ENCODE data around the gene TYW5.

The TYW5 gene

GRCh38 chr2:199929262-199929661, 26.0 kb downstream of the TYW5 start:
- DNase-seq: no peak
- Histone ChIP-seq H3K9ac (ENCODE audit: low read length) (no peak overlapping the region), H3K4me2 (ENCODE audit: low read length, poor library complexity, severe bottlenecking) (no peak overlapping the region), H2BK12ac (ENCODE audit: low read length in 2 of 2) (no peak overlapping the region), H3K27ac (ENCODE audit: low read length, poor library complexity, severe bottlenecking) (no peak overlapping the region), H2BK5ac (ENCODE audit: low read depth, low read length, poor library complexity, severe bottlenecking) (no peak overlapping the region), H2AFZ (ENCODE audit: low read depth, low read length) (no peak overlapping the region), H3K23ac (ENCODE audit: low read length in 2 of 2) (no peak overlapping the region), H4K91ac (ENCODE audit: low read length) (no peak overlapping the region), H3K9me3 (ENCODE audit: control insufficient read depth, low read length) (no peaks in the 10 kb centered on the region), H3K36me3 (ENCODE audit: control insufficient read depth in 1 of 2, insufficient read depth in 2 of 2, low read depth in 1 of 2, low read length in 2 of 2) (peaks cover 7 to 73% of the 10 kb centered on the region in 2 experiments), H2BK15ac (ENCODE audit: low read depth, poor library complexity, severe bottlenecking) (no peak overlapping the region), H3K4me3 (ENCODE audit: insufficient read depth in 1 of 2, low read depth in 1 of 2, low read length in 2 of 2) (no peak overlapping the region), H3K4me1 (ENCODE audit: control insufficient read depth, insufficient read depth, low read depth, low read length) (no peaks in the 10 kb centered on the region), H3K4ac (ENCODE audit: low read depth in 1 of 2, low read length in 2 of 2) (no peak overlapping the region), H3K27me3 (ENCODE audit: control insufficient read depth in 1 of 2, insufficient read depth in 1 of 2, low read length in 2 of 2) (no peaks in the 10 kb centered on the region), H3K14ac (ENCODE audit: low read length in 2 of 2) (no peak overlapping the region), H2BK120ac (ENCODE audit: low read depth, low read length) (no peak overlapping the region), H4K8ac (ENCODE audit: low read length) (no peak overlapping the region), H3K18ac (ENCODE audit: low read depth in 1 of 2, low read length in 2 of 2) (no peak overlapping the region), H2AK5ac (ENCODE audit: low read length, severe bottlenecking) (no peak overlapping the region), H3K79me1 (replicated peaks; ENCODE audit: low read length, poor library complexity, severe bottlenecking) (peaks cover 8% of the 10 kb centered on the region)
- WGBS: 100% methylated on average over 1 of the region's 2 CpGs

GRCh38 chr2:199928626-199929025, 26.7 kb downstream of the TYW5 start:
- no peak overlapping the region for H3K18ac ChIP-seq (ENCODE audit: low read depth in 1 of 2, low read length in 2 of 2)
- no peaks in the 10 kb centered on the region for H3K9me3 ChIP-seq (ENCODE audit: control insufficient read depth, low read length)
- peaks cover 7 to 68% of the 10 kb centered on the region in 2 experiments for H3K36me3 ChIP-seq (ENCODE audit: control insufficient read depth in 1 of 2, insufficient read depth in 2 of 2, low read depth in 1 of 2, low read length in 2 of 2)
- H2BK12ac ChIP-seq (ENCODE audit: low read length in 2 of 2): no peak overlapping the region
- no peak overlapping the region for H4K91ac ChIP-seq (ENCODE audit: low read length)
- H2BK120ac ChIP-seq (ENCODE audit: low read depth, low read length): no peak overlapping the region
- H3K4me1 ChIP-seq (ENCODE audit: control insufficient read depth, insufficient read depth, low read depth, low read length): peaks cover 2% of the 10 kb centered on the region
- peaks cover 8% of the 10 kb centered on the region for H3K79me1 ChIP-seq (replicated peaks; ENCODE audit: low read length, poor library complexity, severe bottlenecking)
- no peak overlapping the region for H2BK15ac ChIP-seq (ENCODE audit: low read depth, poor library complexity, severe bottlenecking)
- no peak for DNase-seq
- H3K4me3 ChIP-seq (ENCODE audit: insufficient read depth in 1 of 2, low read depth in 1 of 2, low read length in 2 of 2): no peak overlapping the region
- H3K9ac ChIP-seq (ENCODE audit: low read length): no peak overlapping the region
- no peak overlapping the region for H2AFZ ChIP-seq (ENCODE audit: low read depth, low read length)
- H3K23ac ChIP-seq (ENCODE audit: low read length in 2 of 2): no peak overlapping the region
- no peak overlapping the region for H2BK5ac ChIP-seq (ENCODE audit: low read depth, low read length, poor library complexity, severe bottlenecking)
- no peak overlapping the region for H3K27ac ChIP-seq (ENCODE audit: low read length, poor library complexity, severe bottlenecking)
- H4K8ac ChIP-seq (ENCODE audit: low read length): no peak overlapping the region
- no peak overlapping the region for H2AK5ac ChIP-seq (ENCODE audit: low read length, severe bottlenecking)
- no peaks in the 10 kb centered on the region for H3K27me3 ChIP-seq (ENCODE audit: control insufficient read depth in 1 of 2, insufficient read depth in 1 of 2, low read length in 2 of 2)
- no peak overlapping the region for H3K14ac ChIP-seq (ENCODE audit: low read length in 2 of 2)
- no peak overlapping the region for H3K4ac ChIP-seq (ENCODE audit: low read depth in 1 of 2, low read length in 2 of 2)
- no peak overlapping the region for H3K4me2 ChIP-seq (ENCODE audit: low read length, poor library complexity, severe bottlenecking)

GRCh38 chr2:199928226-199928625, 27.1 kb downstream of the TYW5 start:
- no peak overlapping the region for H3K27ac ChIP-seq (ENCODE audit: low read length, poor library complexity, severe bottlenecking)
- H2BK12ac ChIP-seq (ENCODE audit: low read length in 2 of 2): no peak overlapping the region
- no peak overlapping the region for H4K91ac ChIP-seq (ENCODE audit: low read length)
- H3K36me3 ChIP-seq (ENCODE audit: control insufficient read depth in 1 of 2, insufficient read depth in 2 of 2, low read depth in 1 of 2, low read length in 2 of 2): peaks cover 7 to 64% of the 10 kb centered on the region in 2 experiments
- no peak overlapping the region for H2AFZ ChIP-seq (ENCODE audit: low read depth, low read length)
- H3K14ac ChIP-seq (ENCODE audit: low read length in 2 of 2): no peak overlapping the region
- no peak overlapping the region for H3K9ac ChIP-seq (ENCODE audit: low read length)
- no peak overlapping the region for H3K23ac ChIP-seq (ENCODE audit: low read length in 2 of 2)
- H4K8ac ChIP-seq (ENCODE audit: low read length): no peak overlapping the region
- H2BK5ac ChIP-seq (ENCODE audit: low read depth, low read length, poor library complexity, severe bottlenecking): no peak overlapping the region
- H3K4me1 ChIP-seq (ENCODE audit: control insufficient read depth, insufficient read depth, low read depth, low read length): peaks cover 2% of the 10 kb centered on the region
- no peak overlapping the region for H2AK5ac ChIP-seq (ENCODE audit: low read length, severe bottlenecking)
- peaks cover 8% of the 10 kb centered on the region for H3K79me1 ChIP-seq (replicated peaks; ENCODE audit: low read length, poor library complexity, severe bottlenecking)
- no peaks in the 10 kb centered on the region for H3K9me3 ChIP-seq (ENCODE audit: control insufficient read depth, low read length)
- no peak for DNase-seq
- H3K4ac ChIP-seq (ENCODE audit: low read depth in 1 of 2, low read length in 2 of 2): no peak overlapping the region
- no peak overlapping the region for H2BK120ac ChIP-seq (ENCODE audit: low read depth, low read length)
- H3K18ac ChIP-seq (ENCODE audit: low read depth in 1 of 2, low read length in 2 of 2): no peak overlapping the region
- no peak overlapping the region for H2BK15ac ChIP-seq (ENCODE audit: low read depth, poor library complexity, severe bottlenecking)
- WGBS: 44% methylated on average over 2 of the region's 2 CpGs
- H3K4me3 ChIP-seq (ENCODE audit: insufficient read depth in 1 of 2, low read depth in 1 of 2, low read length in 2 of 2): no peak overlapping the region
- H3K4me2 ChIP-seq (ENCODE audit: low read length, poor library complexity, severe bottlenecking): no peak overlapping the region
- no peaks in the 10 kb centered on the region for H3K27me3 ChIP-seq (ENCODE audit: control insufficient read depth in 1 of 2, insufficient read depth in 1 of 2, low read length in 2 of 2)

GRCh38 chr2:199926806-199927205, 28.5 kb downstream of the TYW5 start:
- Histone ChIP-seq H2AK5ac (ENCODE audit: low read length, severe bottlenecking) (no peak overlapping the region), H3K4ac (ENCODE audit: low read depth in 1 of 2, low read length in 2 of 2) (no peak overlapping the region), H3K4me1 (ENCODE audit: control insufficient read depth, insufficient read depth, low read depth, low read length) (peaks cover 4% of the 10 kb centered on the region), H3K9me3 (ENCODE audit: control insufficient read depth, low read length) (no peaks in the 10 kb centered on the region), H3K79me1 (replicated peaks; ENCODE audit: low read length, poor library complexity, severe bottlenecking) (peaks cover 9% of the 10 kb centered on the region), H3K23ac (ENCODE audit: low read length in 2 of 2) (no peak overlapping the region), H2BK120ac (ENCODE audit: low read depth, low read length) (no peak overlapping the region), H3K18ac (ENCODE audit: low read depth in 1 of 2, low read length in 2 of 2) (no peak overlapping the region), H4K91ac (ENCODE audit: low read length) (no peak overlapping the region), H3K27ac (ENCODE audit: low read length, poor library complexity, severe bottlenecking) (no peak overlapping the region), H2BK5ac (ENCODE audit: low read depth, low read length, poor library complexity, severe bottlenecking) (no peak overlapping the region), H3K27me3 (ENCODE audit: control insufficient read depth in 1 of 2, insufficient read depth in 1 of 2, low read length in 2 of 2) (no peaks in the 10 kb centered on the region), H3K14ac (ENCODE audit: low read length in 2 of 2) (no peak overlapping the region), H3K9ac (ENCODE audit: low read length) (no peak overlapping the region), H3K4me3 (ENCODE audit: insufficient read depth in 1 of 2, low read depth in 1 of 2, low read length in 2 of 2) (no peak overlapping the region), H2BK12ac (ENCODE audit: low read length in 2 of 2) (no peak overlapping the region), H2BK15ac (ENCODE audit: low read depth, poor library complexity, severe bottlenecking) (no peak overlapping the region), H2AFZ (ENCODE audit: low read depth, low read length) (no peak overlapping the region), H4K8ac (ENCODE audit: low read length) (no peak overlapping the region), H3K4me2 (ENCODE audit: low read length, poor library complexity, severe bottlenecking) (no peak overlapping the region), H3K36me3 (ENCODE audit: control insufficient read depth in 1 of 2, insufficient read depth in 2 of 2, low read depth in 1 of 2, low read length in 2 of 2) (peaks cover 7 to 54% of the 10 kb centered on the region in 2 experiments)
- WGBS: no CpG with 5 or more reads among the region's 1 CpG
- DNase-seq: no peak
